GM19193 (cell line): ENCODE results near the gene KIF25.

ENCODE experiments used
- POLR2A ChIP-seq: IDR thresholded peaks from 4 replicates; pipeline ENCODE4 v1.6.1; 2011; ENCODE audit not compliant: insufficient read depth, insufficient read length; ENCODE audit errors: extremely low read depth

KIF25 gene

GRCh38 chr6:167965592-167966539 is 31.6 kb upstream of the KIF25 start:
- no peak for TF ChIP-seq POLR2A

GRCh38 chr6:167966540-167966905 is 30.9 kb upstream of the KIF25 start:
- TF ChIP-seq POLR2A = no peak

- no peak for TF ChIP-seq POLR2A
These were observed 29.4 kb upstream of the KIF25 start for GRCh38 chr6:167968091-167968490.

- no peak for TF ChIP-seq POLR2A
These were observed 27.2 kb upstream of the KIF25 start for GRCh38 chr6:167970230-167970629.

- no peak for TF ChIP-seq POLR2A
These were observed 25.3 kb upstream of the KIF25 start for GRCh38 chr6:167972193-167972592.

- no peak for TF ChIP-seq POLR2A
These were observed 24.2 kb upstream of the KIF25 start for GRCh38 chr6:167973148-167973885.

GRCh38 chr6:167974640-167975344 is 22.7 kb upstream of the KIF25 start:
- no peak for TF ChIP-seq POLR2A

- TF ChIP-seq POLR2A = no peak
These were observed 22.0 kb upstream of the KIF25 start for GRCh38 chr6:167975458-167975857.

- no peak for TF ChIP-seq POLR2A
These were observed 20.8 kb upstream of the KIF25 start for GRCh38 chr6:167976708-167977107.

- no peak for TF ChIP-seq POLR2A
These were observed 19.6 kb upstream of the KIF25 start for GRCh38 chr6:167977717-167978467.

- no peak for TF ChIP-seq POLR2A
These were observed 18.9 kb upstream of the KIF25 start for GRCh38 chr6:167978607-167979006.

- no peak for TF ChIP-seq POLR2A
These were observed 17.9 kb upstream of the KIF25 start for GRCh38 chr6:167979436-167980139.

- TF ChIP-seq POLR2A = no peak
These were observed 16.4 kb upstream of the KIF25 start for GRCh38 chr6:167980911-167981580.
